ENCODE measurements around the gene UBASH3B.

DNA sequence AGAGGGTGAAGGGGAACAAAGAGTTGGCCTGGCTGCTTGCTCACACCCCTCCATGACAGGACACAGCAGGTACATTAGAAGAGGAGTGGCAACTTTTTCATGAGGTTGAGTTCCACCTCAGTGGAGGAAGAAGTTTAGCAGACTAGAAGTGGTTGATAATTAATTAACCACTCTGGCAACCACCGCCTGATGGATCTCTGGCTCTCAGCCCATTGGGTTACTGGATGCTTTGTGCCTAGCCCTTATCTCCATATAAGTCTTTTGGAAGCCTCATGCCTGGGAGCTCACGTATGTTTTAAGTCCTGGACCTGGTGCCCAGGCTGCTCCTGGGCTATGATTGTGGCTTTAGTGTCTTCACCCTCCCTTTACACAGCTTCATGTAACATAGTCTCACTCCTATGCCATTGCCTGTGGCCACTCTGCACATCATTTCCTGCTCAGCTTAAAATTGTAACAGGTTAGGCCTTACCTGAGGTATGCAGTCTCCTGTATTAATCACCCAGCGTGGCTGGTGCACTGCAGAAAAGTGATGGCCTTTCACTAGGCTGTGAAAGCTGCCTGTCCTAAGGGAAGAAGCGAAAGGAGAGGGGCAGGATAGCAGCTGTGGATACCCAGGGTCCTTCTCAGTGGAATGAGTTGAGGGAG, 110.1 kb downstream of the UBASH3B start:
- TF ChIP-seq, protein P1, sequence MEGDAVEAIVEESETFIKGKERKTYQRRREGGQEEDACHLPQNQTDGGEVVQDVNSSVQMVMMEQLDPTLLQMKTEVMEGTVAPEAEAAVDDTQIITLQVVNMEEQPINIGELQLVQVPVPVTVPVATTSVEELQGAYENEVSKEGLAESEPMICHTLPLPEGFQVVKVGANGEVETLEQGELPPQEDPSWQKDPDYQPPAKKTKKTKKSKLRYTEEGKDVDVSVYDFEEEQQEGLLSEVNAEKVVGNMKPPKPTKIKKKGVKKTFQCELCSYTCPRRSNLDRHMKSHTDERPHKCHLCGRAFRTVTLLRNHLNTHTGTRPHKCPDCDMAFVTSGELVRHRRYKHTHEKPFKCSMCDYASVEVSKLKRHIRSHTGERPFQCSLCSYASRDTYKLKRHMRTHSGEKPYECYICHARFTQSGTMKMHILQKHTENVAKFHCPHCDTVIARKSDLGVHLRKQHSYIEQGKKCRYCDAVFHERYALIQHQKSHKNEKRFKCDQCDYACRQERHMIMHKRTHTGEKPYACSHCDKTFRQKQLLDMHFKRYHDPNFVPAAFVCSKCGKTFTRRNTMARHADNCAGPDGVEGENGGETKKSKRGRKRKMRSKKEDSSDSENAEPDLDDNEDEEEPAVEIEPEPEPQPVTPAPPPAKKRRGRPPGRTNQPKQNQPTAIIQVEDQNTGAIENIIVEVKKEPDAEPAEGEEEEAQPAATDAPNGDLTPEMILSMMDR (IDR thresholded peaks at IDR 0.05) = no peak
- no peak for TF ChIP-seq EZH2 (IDR thresholded peaks at IDR 0.05)

All from neural progenitor cell (in vitro differentiated cells).